Measurements from ENCODE around the gene PPP1R13B. TPM values are rescaled to one million over a fixed set of nuclear protein-coding genes. Genes with fewer than 3 reads are reported as not detected.
A peak's percentile ranks its signal among the peaks of the same experiment; 100 is the strongest.

PPP1R13B gene
- 10 to 100 TPM; 49.6 to 65.5 (median 52.1) TPM for total RNA-seq
- long read RNA-seq, donor 1, partial matches to known transcripts, result 4 of 6 reads
- long read RNA-seq, donor 1, other reads (novel, unspliced or antisense), result 0 of 6 reads
- long read RNA-seq, donor 2, partial matches to known transcripts, result 0 of 1 reads
- long read RNA-seq, donor 2, other reads (novel, unspliced or antisense), result 1 of 1 reads

GRCh38 chr14:103847451-103848174 is at the start of gene PPP1R13B:
PPP1R13B (minus strand) TSS chr14:103847575; CDS start chr14:103847307, 268 bp downstream.
- H3K4me3 ChIP-seq, result peak within 1 kb of the TSS; percentile 57
- intact Hi-C loops (cut with DNase I, micrococcal nuclease), result no loop called here
- no peak for TF ChIP-seq CTCF (IDR thresholded peaks at IDR 0.05)
- peak; percentile 98 for ATAC-seq
- H3K9me3 ChIP-seq, result no peaks in the 10 kb centered on the region
- no peaks in the 10 kb centered on the region for H3K36me3 ChIP-seq (ENCODE audit: low read depth)
- H3K4me1 ChIP-seq (ENCODE audit: low read depth), result peaks cover 9% of the 10 kb centered on the region
- DNase-seq, result peak; percentile 95 to 97 (median 95)

- no peak for ATAC-seq
- no peak overlapping the region for H3K4me3 ChIP-seq
- H3K4me1 ChIP-seq (ENCODE audit: low read depth), result peaks cover 46% of the 10 kb centered on the region
- H3K36me3 ChIP-seq (ENCODE audit: low read depth), result no peaks in the 10 kb centered on the region
- peak in 1 of 3 donors; percentile 38 for DNase-seq
- H3K9me3 ChIP-seq, result no peaks in the 10 kb centered on the region
- no peak for TF ChIP-seq CTCF (IDR thresholded peaks at IDR 0.05)
- intact Hi-C loops (cut with DNase I, micrococcal nuclease), result no loop called here
Observed at GRCh38 chr14:103896578-103896977, 49.2 kb upstream of the PPP1R13B start.

- DNase-seq (peak in 1 of 3 donors; percentile 67), ATAC-seq (peak; percentile 18)
- H3K4me1 ChIP-seq (ENCODE audit: low read depth), result peaks cover 51% of the 10 kb centered on the region
- no peak for TF ChIP-seq CTCF (IDR thresholded peaks at IDR 0.05)
- H3K4me3 ChIP-seq, result no peak overlapping the region
- intact Hi-C loops (cut with DNase I, micrococcal nuclease), result no loop called here
- H3K9me3 ChIP-seq, result no peaks in the 10 kb centered on the region
- H3K36me3 ChIP-seq (ENCODE audit: low read depth), result no peaks in the 10 kb centered on the region
Observed at GRCh38 chr14:103894723-103895059, 47.3 kb upstream of the PPP1R13B start.

- DNase-seq (peak in 2 of 3 donors; percentile 70 to 74), ATAC-seq (peak; percentile 48)
- Histone ChIP-seq H3K4me1 (ENCODE audit: low read depth) (peaks cover 52% of the 10 kb centered on the region), H3K9me3 (no peaks in the 10 kb centered on the region), H3K36me3 (ENCODE audit: low read depth) (no peaks in the 10 kb centered on the region), H3K4me3 (no peak overlapping the region)
- intact Hi-C loops (cut with DNase I, micrococcal nuclease), result no loop called here
- TF ChIP-seq CTCF (IDR thresholded peaks at IDR 0.05), result no peak
Observed at GRCh38 chr14:103894034-103894722, 46.8 kb upstream of the PPP1R13B start.

GRCh38 chr14:103892247-103892646 is 44.9 kb upstream of the PPP1R13B start:
- peaks cover 47% of the 10 kb centered on the region for H3K4me1 ChIP-seq (ENCODE audit: low read depth)
- TF ChIP-seq CTCF (IDR thresholded peaks at IDR 0.05), result no peak
- ATAC-seq (no peak), DNase-seq (peak; percentile 4 to 43 (median 23))
- no peaks in the 10 kb centered on the region for H3K9me3 ChIP-seq
- intact Hi-C loops (cut with DNase I, micrococcal nuclease), result no loop called here
- no peak overlapping the region for H3K4me3 ChIP-seq
- H3K36me3 ChIP-seq (ENCODE audit: low read depth), result no peaks in the 10 kb centered on the region

Data from mucosa of descending colon (tissue), 3 donors.